Stimulated activated CD4-positive, alpha-beta T cell treated with anti-CD3 and anti-CD28 coated beads, TNF-alpha, amount 100 ng/mL, for 4 hours (primary cell): ENCODE data around the gene CACNB4.
"Not testable (repeated sequence)": the region's sequence is repeated elsewhere in the genome, so short reads cannot be mapped to it uniquely, and the experiment has no call there.

Experiments
- DNase-seq, 3 experiments: peaks; one replicate each; pipeline ENCODE4 v3.0.0-alpha.2; 2020; ENCODE audit warnings: low read depth in 3 of 3

CACNB4 gene

DNA sequence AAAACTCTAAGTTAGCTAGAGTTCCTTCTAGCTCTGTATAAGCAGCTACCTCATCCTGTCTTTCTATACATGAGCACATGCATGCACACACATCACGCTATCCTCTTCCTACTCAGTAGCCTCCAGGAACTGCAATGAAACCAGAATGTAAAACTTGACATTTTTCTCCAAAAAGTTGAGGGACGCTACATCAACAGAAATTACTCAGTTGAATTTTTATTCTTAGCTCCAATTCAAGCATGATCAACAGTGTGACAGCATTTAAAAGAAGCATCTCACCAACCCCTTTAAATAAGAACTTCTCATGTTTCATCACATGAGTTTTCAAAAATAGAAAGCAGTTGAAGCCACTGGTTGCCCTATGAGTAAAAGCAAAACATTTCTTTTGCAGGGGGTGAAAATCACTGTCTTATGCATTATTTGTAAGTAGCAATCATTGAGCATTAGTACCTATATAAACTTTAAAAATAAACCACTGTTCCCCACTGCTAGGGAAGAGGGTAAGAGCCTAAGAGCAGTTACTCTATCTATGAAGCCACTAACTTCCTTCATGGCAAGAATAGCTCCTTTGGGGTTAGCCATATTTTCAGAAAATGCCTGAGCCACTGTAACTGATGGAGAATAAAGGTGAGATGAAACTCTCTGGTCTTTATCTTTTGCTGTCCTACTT, 192.7 kb downstream of the CACNB4 start:
- no peak for DNase-seq

DNA sequence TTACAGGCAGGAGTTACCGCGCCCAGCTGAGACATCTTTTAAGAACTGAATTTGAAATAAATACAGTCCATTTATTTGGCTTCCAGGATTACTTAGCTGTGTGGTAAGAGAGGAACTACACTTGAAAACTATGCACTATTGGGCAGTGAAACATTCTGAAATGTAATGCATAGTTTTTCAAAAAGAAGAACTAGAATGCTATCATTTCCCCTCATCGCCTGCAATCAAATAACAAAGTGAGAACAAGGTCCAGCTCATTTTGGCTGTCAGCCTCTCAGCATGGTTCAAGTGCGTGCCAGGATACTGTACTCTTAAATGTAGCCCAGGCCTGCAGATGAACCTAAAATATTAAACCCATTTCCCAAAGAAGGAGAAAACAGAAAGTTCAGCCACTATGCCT, 194.0 kb downstream of the CACNB4 start:
- no peak for DNase-seq

DNA sequence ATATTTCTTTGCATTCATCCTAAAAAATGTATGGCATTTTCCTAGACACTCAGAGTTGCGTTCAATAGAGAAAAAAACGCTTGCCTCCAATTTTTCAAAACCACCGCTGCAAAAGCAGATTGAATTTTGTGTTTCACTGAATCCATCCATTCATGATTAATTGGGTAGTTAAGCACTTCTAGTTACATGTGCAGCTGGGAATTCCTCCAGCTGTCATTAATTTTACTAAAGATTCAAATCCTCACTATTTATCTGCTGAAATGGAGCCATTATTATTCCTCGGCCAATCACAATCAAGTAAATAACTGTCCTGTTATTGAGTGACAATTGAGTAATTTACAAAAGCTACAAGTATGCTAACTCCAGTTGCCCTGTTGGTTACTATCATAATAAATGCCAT, 194.8 kb downstream of the CACNB4 start:
- DNase-seq = no peak

DNA sequence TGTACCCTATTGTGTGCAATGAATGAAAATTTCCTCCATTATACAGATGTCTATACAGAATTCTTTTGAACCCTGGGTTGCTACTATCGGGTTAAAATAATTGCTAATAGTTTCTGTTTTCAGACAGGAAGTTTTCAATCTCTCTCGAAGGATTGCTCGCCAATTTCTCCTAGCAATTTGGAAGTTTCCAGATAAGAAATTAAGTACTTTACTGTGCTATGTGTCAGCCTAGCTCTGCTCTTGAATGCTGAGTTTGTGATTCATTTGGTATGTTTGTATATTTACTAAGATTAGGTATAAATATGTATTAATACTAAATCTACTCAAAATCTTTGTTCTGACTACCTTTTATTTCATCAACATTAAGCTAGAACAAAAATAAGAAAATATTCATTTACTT, 196.0 kb downstream of the CACNB4 start:
- DNase-seq = no peak

DNA sequence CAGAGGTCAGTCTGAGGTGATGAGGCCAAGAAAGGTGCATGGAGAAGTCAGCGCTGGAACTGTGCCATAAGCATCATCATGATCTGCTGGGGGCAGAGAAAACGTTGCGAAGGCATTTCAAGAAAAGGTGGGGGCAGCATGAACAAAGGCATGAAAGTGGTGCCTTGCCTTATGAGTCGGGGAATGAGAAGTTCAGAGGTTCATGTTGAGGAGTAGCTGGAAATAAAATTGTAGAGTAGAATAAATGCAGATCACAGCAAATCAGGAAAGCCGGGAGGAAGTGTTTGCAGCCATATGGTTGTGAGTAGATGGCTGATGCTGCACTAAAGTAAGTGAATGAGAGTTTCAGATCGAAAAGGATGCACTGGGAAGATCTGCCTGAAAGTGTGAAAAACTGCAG, 198.5 kb downstream of the CACNB4 start:
- no peak for DNase-seq

DNA sequence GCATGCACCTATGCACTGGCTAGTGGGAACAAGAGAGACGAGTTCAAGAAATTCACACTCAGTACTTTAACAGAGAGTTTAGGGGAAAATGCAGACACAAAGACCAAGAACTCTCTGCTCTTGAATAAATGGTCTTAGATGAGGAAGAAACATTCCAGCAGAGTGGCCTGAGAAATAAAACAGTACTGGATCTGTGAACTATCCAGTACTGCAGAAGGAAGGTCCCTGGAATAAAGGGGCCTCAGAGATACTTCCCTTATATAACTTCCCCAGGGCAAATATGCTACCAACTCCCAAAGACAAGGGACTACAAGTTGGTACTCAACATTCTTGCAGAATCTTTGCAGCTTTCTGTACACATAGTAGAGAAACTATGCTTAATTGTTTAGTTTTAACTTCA, 199.7 kb downstream of the CACNB4 start:
- no peak for DNase-seq

DNA sequence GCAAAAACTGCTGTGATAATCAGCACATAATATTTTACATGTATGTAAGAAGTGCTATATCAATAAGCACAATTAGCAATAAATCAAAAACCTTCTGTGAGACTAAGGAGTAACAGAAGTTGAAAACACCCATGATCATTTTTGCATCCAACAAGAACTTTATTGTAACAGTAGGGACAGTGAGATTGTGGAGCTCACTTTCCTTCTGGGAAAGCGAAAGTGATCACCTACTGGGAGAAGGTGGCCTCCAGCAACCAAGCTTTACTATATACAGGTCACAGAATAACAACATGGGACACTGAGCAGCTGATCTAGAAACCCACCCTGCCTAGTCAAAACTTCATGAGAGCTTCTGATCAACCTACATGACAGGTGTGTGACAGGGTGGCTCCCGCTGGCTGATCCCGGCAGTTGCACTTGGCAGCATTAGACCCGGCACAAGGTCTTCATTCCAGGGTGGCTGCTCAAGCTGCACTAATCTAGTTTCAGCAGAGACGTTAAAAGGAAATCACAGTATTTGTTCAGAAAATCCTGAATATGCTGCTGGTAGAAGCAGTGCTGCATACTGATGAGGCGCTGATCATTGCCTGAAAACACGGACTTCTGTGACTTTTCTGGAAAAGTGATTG, 207.2 kb downstream of the CACNB4 start:
- no peak for DNase-seq

DNA sequence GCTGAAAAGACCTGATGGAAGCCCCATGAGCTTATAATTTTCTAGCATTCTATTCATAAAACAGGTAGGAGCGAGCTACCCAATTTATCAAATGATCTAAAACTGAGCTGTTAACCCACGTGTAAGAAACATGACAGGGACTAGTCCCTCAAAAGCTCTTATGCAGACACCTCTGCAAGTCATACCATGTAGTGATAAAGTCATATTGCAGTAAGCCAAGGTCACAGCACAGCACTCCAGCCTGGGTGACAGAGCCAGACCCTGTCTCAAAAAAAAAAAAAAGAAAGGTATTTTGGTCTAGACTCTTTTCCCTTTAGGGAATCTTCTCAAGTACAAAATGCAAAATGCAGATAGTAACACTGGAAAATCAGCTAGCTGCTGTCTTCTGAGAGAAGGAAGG, 211.7 kb downstream of the CACNB4 start:
- no peak for DNase-seq

DNA sequence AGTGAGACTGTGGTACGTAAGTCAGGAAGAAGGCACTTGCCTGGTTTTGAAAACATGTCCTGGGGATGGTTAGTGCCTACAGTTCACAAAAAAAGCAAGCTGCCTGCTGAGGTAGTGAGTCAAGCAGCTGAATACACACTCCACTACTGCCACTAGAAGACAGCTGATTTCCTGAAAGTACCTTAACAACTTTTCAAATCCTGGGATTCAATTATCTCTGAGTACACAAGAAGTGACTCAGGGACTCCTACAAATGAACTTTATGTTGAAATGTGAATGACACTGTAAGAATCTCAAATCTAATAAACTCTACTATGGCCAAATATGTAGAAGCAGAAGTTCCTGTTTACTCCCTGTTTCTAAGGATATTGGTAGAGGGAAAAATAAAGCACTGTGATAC, 212.6 kb downstream of the CACNB4 start:
- DNase-seq = no peak

DNA sequence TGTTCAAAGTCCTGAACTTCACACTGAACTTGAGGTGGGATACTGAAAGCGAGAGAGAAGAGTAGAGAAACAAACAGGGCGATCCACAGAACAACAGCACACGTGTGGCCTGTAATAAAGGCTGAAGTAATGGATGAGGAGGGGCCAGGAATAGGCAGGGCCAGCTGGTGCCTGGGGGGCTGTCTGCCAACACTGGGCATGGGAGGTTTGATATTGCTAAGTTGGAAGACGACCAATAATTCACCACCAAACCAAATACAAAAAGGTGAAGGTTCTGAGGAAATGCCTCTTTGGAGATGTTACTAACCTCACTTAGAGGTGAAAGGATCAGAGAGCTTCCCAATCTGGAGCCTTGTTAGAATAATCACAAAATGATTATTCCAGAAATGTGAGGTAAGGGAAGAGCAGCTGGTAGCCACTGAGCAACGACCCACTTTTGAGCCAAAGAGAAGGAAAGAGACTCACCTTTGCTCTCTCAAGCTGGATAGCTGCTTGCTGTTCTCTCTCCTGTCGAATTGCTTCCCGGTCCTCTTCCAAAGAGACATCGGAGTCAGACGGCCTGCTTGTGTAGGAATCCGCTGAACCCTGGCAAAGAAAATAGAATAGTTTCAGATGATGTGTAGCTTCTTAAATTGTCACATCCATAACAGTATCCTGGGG, 215.9 kb downstream of the CACNB4 start:
- DNase-seq = no peak

DNA sequence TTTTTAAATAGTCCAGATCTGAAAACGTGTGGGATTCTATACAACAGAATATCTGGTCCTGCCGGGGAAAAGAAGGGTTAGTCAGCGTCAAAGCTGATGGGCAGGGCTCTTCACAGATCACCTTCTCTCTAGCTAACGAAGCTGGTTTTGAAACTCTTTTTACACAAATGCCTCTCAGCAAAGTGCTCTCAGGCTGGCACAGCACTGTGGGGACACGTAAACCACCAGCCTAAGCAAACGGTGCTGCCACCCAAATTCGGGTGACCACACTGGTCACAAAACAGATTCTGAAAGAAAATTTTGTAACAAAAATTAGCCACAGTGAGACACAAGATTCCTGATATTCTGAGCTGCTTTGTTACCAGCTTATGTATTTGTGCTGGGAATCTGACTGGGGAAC, 217.5 kb downstream of the CACNB4 start:
- no peak for DNase-seq

DNA sequence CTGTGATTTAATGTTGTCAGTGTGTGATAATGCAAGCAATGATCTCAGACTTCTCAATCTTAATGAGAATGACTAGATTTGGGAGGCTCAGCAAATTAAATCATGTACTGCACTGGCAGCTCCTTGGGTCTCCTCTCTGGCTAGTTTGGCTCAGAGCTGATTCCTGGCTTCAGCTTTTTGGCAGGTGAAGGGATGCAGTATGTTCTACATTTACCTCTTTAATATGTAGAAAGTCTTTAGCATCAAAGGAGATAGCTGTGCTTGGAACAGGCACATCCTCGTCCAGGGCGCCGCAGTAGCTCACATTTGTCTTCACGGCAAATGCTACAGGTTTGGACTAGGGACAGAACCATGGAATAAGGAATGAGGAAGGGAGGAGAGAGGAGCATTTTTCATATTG, 218.3 kb downstream of the CACNB4 start:
- no peak for DNase-seq

DNA sequence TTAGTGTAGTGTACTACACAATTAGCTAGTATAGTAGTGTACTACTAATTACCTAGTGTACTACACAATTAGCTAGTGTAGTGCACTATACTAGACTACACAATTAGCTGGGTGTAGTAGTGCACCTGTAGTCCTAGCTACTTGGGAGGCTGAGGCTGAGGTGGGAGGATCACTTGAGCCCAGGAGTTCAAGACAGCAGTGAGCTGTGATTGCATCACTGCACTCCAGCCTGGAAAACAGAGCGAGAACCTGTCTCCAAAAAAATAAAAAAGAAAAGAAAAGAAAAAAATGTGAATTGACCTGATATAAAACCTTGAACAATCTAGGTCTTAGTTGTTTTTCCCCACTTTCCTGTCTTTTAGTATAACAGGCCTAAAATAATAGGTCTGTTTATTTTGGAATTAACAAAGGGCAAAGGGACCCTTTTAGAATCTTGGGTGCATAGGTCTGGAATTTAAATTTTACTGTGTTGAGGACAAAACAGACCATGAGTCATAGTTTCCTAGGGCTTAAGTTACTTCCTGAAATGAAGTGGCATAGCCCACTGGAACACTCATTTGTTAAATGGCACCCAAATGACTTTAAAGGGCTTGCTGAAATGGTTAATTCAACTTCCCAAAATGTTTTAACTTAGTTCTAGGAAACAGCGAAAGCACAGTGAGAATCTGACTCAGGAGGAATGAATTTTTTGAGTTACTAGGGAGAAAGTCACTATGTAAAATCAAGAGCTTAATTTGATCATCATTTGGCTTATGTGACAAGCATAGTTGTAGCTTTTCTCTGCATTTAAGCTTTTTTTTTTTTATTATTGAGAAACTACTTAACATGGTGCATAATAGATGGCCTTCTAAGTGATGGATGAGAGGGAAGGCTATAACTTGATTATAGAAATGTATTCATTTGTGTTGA, 219.9 kb downstream of the CACNB4 start:
- no peak for DNase-seq

DNA sequence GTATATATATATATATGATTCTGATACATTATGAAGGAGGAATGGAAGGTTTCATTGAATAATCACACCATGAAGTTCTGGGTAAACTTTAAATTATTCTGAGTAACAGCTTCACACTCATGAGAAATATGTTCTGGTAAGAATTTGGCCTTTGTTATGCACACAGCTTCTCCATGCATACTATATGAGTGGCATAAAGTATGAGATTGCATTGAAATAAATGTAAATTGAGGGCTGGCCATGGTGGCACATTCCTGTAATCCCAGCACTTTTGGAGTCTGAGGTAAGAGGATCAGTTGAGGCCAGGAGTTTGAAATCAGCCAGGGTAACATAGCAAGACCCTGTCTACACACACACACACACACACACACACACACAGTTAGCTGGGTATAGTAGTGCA, 220.6 kb downstream of the CACNB4 start:
- DNase-seq = no peak

DNA sequence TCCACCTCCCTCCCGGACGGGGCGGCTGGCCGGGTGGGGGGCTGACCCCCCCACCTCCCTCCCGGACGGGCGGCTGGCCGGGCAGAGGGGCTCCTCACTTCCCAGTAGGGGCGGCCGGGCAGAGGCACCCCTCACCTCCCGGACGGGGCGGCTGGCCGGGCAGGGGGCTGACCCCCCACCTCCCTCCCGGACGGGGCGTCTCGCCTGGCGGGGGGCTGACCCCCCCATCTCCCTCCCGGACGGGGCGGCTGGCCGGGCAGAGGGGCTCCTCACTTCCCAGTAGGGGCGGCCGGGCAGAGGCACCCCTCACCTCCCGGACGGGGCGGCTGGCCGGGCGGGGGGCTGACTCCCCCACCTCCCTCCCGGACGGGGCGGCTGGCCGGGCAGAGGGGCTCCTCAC, 223.2 kb downstream of the CACNB4 start:
- not testable (repeated sequence) for DNase-seq

DNA sequence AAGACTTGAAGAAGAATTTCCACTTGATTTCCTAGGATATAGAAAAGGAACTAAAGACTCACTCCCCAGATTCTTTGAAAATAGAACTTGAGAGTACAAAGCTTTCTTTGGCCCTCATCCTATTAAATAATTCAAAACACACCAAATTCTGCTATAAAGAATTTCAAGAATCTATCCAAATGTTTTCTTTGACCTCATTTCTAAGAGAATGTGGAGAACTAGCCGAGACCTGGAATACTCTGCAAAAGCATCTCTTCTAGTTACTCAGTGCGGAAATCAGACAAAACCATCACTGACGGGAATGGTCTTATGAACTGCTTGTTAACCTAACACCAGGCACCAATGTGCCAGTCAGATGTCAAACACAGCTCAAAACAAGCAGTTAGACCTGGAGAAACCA, 226.4 kb downstream of the CACNB4 start:
- DNase-seq = no peak

DNA sequence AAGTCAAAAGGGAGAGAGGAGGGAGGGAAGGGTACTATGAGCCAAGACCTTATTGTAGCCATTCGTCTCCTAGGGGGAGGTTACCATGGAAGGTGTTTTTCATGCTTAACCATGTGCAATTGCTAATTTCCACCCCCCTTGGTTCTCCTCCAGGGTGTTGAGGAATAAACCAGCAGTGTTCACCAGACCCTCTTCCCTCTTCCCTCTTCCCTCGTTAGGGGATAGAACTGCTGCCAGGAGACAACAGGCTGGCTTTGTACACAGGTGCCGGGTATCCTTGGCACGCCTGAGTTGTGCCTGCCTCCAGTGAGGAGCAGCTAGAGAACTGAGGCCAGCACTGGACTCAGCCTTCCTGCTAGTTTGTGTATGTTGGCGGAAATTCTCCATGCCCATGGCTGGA, 229.6 kb downstream of the CACNB4 start:
- DNase-seq = no peak

DNA sequence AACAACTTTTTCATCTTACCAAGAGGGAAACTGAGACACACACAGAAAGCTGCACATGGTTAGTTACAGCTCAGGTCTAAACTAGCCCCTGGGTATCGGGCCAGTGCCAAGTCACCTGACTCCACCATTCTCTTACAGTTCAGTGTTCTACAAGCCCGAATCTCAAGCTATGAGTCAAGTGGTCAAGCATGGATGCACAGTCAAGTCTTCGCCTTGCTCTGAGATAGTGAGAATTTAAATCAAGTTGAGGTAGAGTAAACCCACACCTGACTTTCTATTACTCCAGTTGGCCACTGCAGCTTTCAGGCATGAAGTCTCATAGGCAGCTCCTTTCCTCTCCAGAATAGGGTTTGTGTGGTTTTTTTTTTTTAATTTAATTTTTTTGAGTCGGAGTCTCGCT, 236.1 kb downstream of the CACNB4 start:
- DNase-seq = no peak

DNA sequence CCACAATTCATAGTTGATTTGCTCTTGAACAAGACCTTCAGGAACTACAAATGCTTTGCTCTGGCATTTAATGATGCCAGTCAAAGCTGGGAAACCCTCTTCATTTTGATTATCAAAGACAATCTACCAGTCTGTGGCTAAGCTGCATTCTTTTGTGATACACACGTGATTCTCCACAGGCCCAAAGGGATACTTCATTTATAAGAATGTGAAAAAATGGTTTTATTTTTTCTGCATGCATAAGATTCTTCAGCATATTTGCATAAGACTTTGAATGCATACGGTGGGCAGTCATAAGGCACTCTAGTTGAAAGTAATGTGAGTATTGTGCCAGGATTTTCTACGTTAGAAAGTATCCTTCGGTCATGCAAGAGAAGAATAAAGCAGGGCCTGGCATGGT, 237.7 kb downstream of the CACNB4 start:
- no peak for DNase-seq

DNA sequence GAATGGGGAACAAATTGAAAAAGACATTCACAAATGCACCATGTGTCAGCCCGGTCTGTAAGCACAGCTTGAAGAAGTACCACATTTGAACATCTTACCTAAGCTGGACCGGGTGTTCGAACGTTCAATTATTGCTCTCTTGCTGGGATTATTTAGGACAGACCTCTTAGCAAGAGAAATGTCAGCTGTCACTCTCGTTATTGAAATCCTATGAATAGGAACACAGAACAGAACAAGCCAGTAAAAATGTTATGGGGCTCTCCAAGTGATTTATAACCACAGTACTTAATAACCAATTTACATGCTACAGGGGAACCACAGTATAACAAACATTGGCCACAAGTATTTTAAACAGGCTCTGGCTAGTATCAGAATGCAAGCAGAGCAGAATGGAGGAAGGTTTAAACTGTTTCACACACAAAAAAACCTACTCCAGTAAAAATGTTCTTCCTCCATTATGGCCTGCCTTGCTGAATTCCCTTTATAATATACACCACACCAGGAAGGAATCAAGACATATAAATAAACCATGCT, 238.2 kb downstream of the CACNB4 start:
- DNase-seq = no peak

DNA sequence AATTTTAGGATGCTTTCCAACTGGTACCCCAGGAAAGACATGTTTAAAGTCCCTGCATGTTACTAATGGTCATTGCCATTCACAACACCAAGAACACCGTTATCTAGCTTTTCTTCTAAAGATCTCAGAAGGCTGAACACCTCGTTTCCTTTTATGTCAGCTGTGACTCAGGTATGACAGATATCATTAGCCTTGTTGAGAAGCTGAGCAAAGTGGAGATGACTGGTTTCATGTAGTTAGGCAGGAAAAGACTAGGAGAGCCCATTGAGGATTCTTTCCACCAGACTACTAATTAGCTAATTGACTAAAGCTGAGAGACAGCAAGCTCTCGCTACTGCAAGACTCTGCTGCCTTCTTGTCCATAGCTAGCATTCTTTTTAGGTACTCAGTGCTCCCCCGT, 238.6 kb downstream of the CACNB4 start:
- no peak for DNase-seq

DNA sequence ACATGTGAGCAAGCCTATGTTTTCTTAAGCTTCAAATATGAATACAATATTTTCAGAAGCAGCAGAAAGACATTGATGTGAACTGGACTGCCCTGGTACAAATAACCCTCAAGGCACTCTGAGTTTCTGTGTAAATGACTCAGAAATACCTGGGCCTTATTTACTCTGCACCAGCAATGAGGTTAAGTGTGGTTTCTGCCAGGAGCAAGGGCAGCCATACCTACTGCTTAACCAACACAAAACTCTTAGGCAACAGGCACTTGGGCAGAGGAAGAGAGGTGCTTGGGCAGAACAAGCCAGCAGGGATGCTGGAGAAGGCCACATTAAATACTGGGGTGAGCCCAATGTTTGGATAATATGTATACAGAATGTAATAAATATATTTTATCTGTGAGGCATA, 241.2 kb downstream of the CACNB4 start:
- DNase-seq = no peak
